CD8-positive, alpha-beta memory T cell (primary cell): ENCODE results near the gene CWC22. TPM values are rescaled to one million over a fixed set of nuclear protein-coding genes. Genes with fewer than 3 reads are reported as not detected.
"Not testable (repeated sequence)": the region's sequence is repeated elsewhere in the genome, so short reads cannot be mapped to it uniquely, and the experiment has no call there.

Experiments used
- CTCF ChIA-PET: fragments of 350-600 bp; sonication (Branson Sonifier 250); formaldehyde crosslinking; loops from one replicate; lab custom pipeline; 2021; ENCODE audit warnings: antibody characterized with exemption; lab: Charles Lee
- POLR2A ChIA-PET: fragments of 350-600 bp; sonication (Branson Sonifier 250); formaldehyde crosslinking; loops from one replicate; lab custom pipeline; 2021; ENCODE audit warnings: antibody characterized with exemption; lab: Charles Lee
- DNase-seq, 5 donors: peaks; one replicate each; pipeline versions ENCODE4 v3.0.0 to v3.0.0-alpha.2; 2020 to 2022; ENCODE audit warnings: mixed read lengths in 1 of 5
- H3K27ac ChIP-seq: one replicate; pipeline ENCODE4 v1.7.0; 2013; ENCODE audit warnings: low read depth, mild to moderate bottlenecking, low read length, moderate library complexity
- H3K27me3 ChIP-seq: 2 replicates; pipeline ENCODE4 v1.7.0; 2013; ENCODE audit warnings: low read length, mild to moderate bottlenecking; ENCODE audit not compliant: insufficient read depth, poor library complexity, severe bottlenecking
- H3K36me3 ChIP-seq: 2 replicates; pipeline ENCODE4 v1.7.0; 2013; ENCODE audit warnings: mild to moderate bottlenecking, low read length, moderate library complexity; ENCODE audit not compliant: insufficient read depth
- H3K4me1 ChIP-seq: 2 replicates; pipeline ENCODE4 v1.7.0; 2013; ENCODE audit warnings: mild to moderate bottlenecking, low read length, moderate library complexity; ENCODE audit not compliant: insufficient read depth
- H3K4me3 ChIP-seq: 2 replicates; pipeline ENCODE4 v1.7.0; 2013; ENCODE audit warnings: mild to moderate bottlenecking, low read length
- H3K9me3 ChIP-seq: 2 replicates; pipeline ENCODE4 v1.7.0; 2013; ENCODE audit warnings: mild to moderate bottlenecking, low read length
- H3K27ac Mint-ChIP-seq, 8 donors: one replicate each; pipeline ENCODE4 v1.8.0; 2020 to 2021; ENCODE audit warnings: mixed read lengths in 8 of 8, mild to moderate bottlenecking in 6 of 8, inconsistent platforms in 3 of 8, moderate library complexity in 3 of 8
- H3K27me3 Mint-ChIP-seq, 2 donors: one replicate each; pipeline ENCODE4 v1.8.0; 2020 to 2021; ENCODE audit warnings: mixed read lengths in 2 of 2, mild to moderate bottlenecking in 1 of 2, moderate library complexity in 1 of 2
- H3K36me3 Mint-ChIP-seq, 3 donors: one replicate each; pipeline ENCODE4 v1.8.0; 2020 to 2021; ENCODE audit warnings: mixed read lengths in 3 of 3, inconsistent platforms in 1 of 3, mild to moderate bottlenecking in 1 of 3
- H3K4me1 Mint-ChIP-seq, 3 donors: one replicate each; pipeline ENCODE4 v1.8.0; 2020 to 2021; ENCODE audit warnings: mixed read lengths in 3 of 3, inconsistent platforms in 1 of 3, mild to moderate bottlenecking in 1 of 3
- H3K4me3 Mint-ChIP-seq, 7 donors: one replicate each; pipeline ENCODE4 v1.8.0; 2020 to 2021; ENCODE audit warnings: mixed read lengths in 7 of 7, mild to moderate bottlenecking in 6 of 7, moderate library complexity in 4 of 7, inconsistent platforms in 2 of 7
- H3K9me3 Mint-ChIP-seq, 5 donors: one replicate each; pipeline ENCODE4 v1.8.0; 2020 to 2022; ENCODE audit warnings: mixed read lengths in 5 of 5, mild to moderate bottlenecking in 3 of 5, moderate library complexity in 2 of 5, inconsistent platforms in 1 of 5
- polyA plus RNA-seq: library from polyadenylated mRNA; unstranded; fragments of 300-500 nt; fragmentation: Illumina TruSeq; gene quantifications from one replicate; pipeline ENCODE4 v1.2.3, GENCODE V29; 2021
- total RNA-seq, 2 experiments: library from RNA; stranded (reverse); gene quantifications; one replicate each; pipeline ENCODE4 v1.2.3, GENCODE V29; 2021

Gene CWC22
- total and polyA plus RNA-seq, 3 experiments from 2014 or later, result 30.9 to 32.7 (median 31.0) TPM

GRCh38 chr2:179929997-179930396 lies 77.1 kb downstream of the CWC22 start:
- H3K4me1 Mint-ChIP-seq, CTCF ChIA-PET, H3K27me3 Mint-ChIP-seq, H3K27ac Mint-ChIP-seq, H3K9me3 ChIP-seq, POLR2A ChIA-PET, H3K4me1 ChIP-seq, H3K27ac ChIP-seq, H3K4me3 ChIP-seq, H3K4me3 Mint-ChIP-seq, H3K36me3 ChIP-seq, H3K27me3 ChIP-seq, DNase-seq: not testable (repeated sequence)
- H3K9me3 Mint-ChIP-seq, result peaks cover 32 to 52% (median 35%) of the 10 kb centered on the region in 5 donors
- H3K36me3 Mint-ChIP-seq, result peaks cover 12 to 68% (median 42%) of the 10 kb centered on the region in 3 donors

GRCh38 chr2:179927041-179927440 lies 80.1 kb downstream of the CWC22 start:
- no peak for DNase-seq
- ChIA-PET POLR2A (no interaction called here), CTCF (interaction anchor here (1.1 kb wide), 1 partner anchor 10 kb away, joined by 3 read pairs; no protein-coding TSS in a partner anchor)
- no peak overlapping the region for H3K4me3 ChIP-seq
- Mint-ChIP-seq H3K4me3 (no peak overlapping the region), H3K36me3 (peaks cover 4 to 50% (median 17%) of the 10 kb centered on the region in 3 donors), H3K27me3 (peaks cover 0 to 1% of the 10 kb centered on the region in 2 donors), H3K4me1 (no peaks in the 10 kb centered on the region), H3K27ac (no peak overlapping the region), H3K9me3 (peaks cover 32 to 56% (median 36%) of the 10 kb centered on the region in 5 donors)
- H3K36me3 ChIP-seq, result no peaks in the 10 kb centered on the region
- H3K27ac ChIP-seq, result no peak overlapping the region
- H3K27me3 ChIP-seq, result no peaks in the 10 kb centered on the region
- H3K4me1 ChIP-seq, result no peaks in the 10 kb centered on the region
- peaks cover 5% of the 10 kb centered on the region for H3K9me3 ChIP-seq

- H3K36me3 Mint-ChIP-seq, result peaks cover 0 to 40% (median 10%) of the 10 kb centered on the region in 3 donors
- Histone ChIP-seq H3K36me3 (no peaks in the 10 kb centered on the region), H3K4me3 (no peak overlapping the region), H3K27ac (no peak overlapping the region), H3K9me3 (peaks cover 5% of the 10 kb centered on the region), H3K27me3 (no peaks in the 10 kb centered on the region), H3K4me1 (no peaks in the 10 kb centered on the region)
- H3K27ac Mint-ChIP-seq, result no peak overlapping the region
- DNase-seq, result no peak
- no peaks in the 10 kb centered on the region for H3K4me1 Mint-ChIP-seq
- no peak overlapping the region for H3K4me3 Mint-ChIP-seq
- peaks cover 0 to 1% of the 10 kb centered on the region in 2 donors for H3K27me3 Mint-ChIP-seq
- ChIA-PET POLR2A (no interaction called here), CTCF (no interaction called here)
- peaks cover 27 to 47% (median 30%) of the 10 kb centered on the region in 5 donors for H3K9me3 Mint-ChIP-seq
Observed at GRCh38 chr2:179925713-179926112, 81.4 kb downstream of the CWC22 start.

- H3K27me3 Mint-ChIP-seq, result no peaks in the 10 kb centered on the region
Observed at GRCh38 chr2:179917272-179917671, 89.8 kb downstream of the CWC22 start.

GRCh38 chr2:179915395-179915992 lies 91.6 kb downstream of the CWC22 start:
- peaks cover 0 to 5% (median 0%) of the 10 kb centered on the region in 3 donors for H3K36me3 Mint-ChIP-seq
- H3K4me1 ChIP-seq, result no peaks in the 10 kb centered on the region
- ChIA-PET POLR2A (no interaction called here), CTCF (no interaction called here)
- H3K27me3 Mint-ChIP-seq, result no peaks in the 10 kb centered on the region
- H3K4me3 Mint-ChIP-seq, result no peak overlapping the region
- H3K9me3 ChIP-seq, result no peaks in the 10 kb centered on the region
- no peaks in the 10 kb centered on the region for H3K4me1 Mint-ChIP-seq
- H3K9me3 Mint-ChIP-seq, result no peaks in the 10 kb centered on the region
- DNase-seq, result no peak
- H3K27ac ChIP-seq, result no peak overlapping the region
- H3K27me3 ChIP-seq, result no peaks in the 10 kb centered on the region
- no peaks in the 10 kb centered on the region for H3K36me3 ChIP-seq
- H3K27ac Mint-ChIP-seq, result no peak overlapping the region
- no peak overlapping the region for H3K4me3 ChIP-seq

More at GRCh38 chr2:179917272-179917671, 89.8 kb downstream of the CWC22 start:
- H3K27ac Mint-ChIP-seq, result no peak overlapping the region
- no peaks in the 10 kb centered on the region for H3K36me3 ChIP-seq
- ChIA-PET CTCF (no interaction called here), POLR2A (no interaction called here)
- no peak for DNase-seq
- H3K4me3 Mint-ChIP-seq, result no peak overlapping the region
- H3K4me1 ChIP-seq, result no peaks in the 10 kb centered on the region
- no peaks in the 10 kb centered on the region for H3K9me3 Mint-ChIP-seq
- H3K36me3 Mint-ChIP-seq, result peaks cover 0 to 5% (median 0%) of the 10 kb centered on the region in 3 donors
- no peaks in the 10 kb centered on the region for H3K9me3 ChIP-seq
- no peaks in the 10 kb centered on the region for H3K4me1 Mint-ChIP-seq
- H3K27ac ChIP-seq, result no peak overlapping the region
- H3K4me3 ChIP-seq, result no peak overlapping the region
- H3K27me3 ChIP-seq, result no peaks in the 10 kb centered on the region

GRCh38 chr2:179913809-179914208 lies 93.3 kb downstream of the CWC22 start:
- no peaks in the 10 kb centered on the region for H3K4me1 ChIP-seq
- H3K4me3 Mint-ChIP-seq, result no peak overlapping the region
- H3K27me3 Mint-ChIP-seq, result peaks cover 0 to 3% of the 10 kb centered on the region in 2 donors
- H3K36me3 Mint-ChIP-seq, result peaks cover 0 to 5% (median 0%) of the 10 kb centered on the region in 3 donors
- no peaks in the 10 kb centered on the region for H3K27me3 ChIP-seq
- CTCF ChIA-PET, result no interaction called here
- no peaks in the 10 kb centered on the region for H3K9me3 Mint-ChIP-seq
- H3K9me3 ChIP-seq, result no peaks in the 10 kb centered on the region
- POLR2A ChIA-PET, result no interaction called here
- no peak overlapping the region for H3K27ac Mint-ChIP-seq
- DNase-seq, result no peak
- no peaks in the 10 kb centered on the region for H3K36me3 ChIP-seq
- no peak overlapping the region for H3K4me3 ChIP-seq
- no peak overlapping the region for H3K27ac ChIP-seq
- no peaks in the 10 kb centered on the region for H3K4me1 Mint-ChIP-seq

GRCh38 chr2:179911569-179911968 lies 95.5 kb downstream of the CWC22 start:
- H3K4me3 ChIP-seq, result no peak overlapping the region
- H3K4me3 Mint-ChIP-seq, result no peak overlapping the region
- no peaks in the 10 kb centered on the region for H3K4me1 ChIP-seq
- DNase-seq, result no peak
- H3K27ac Mint-ChIP-seq, result no peak overlapping the region
- H3K27me3 Mint-ChIP-seq, result peaks cover 3 to 18% of the 10 kb centered on the region in 2 donors
- ChIA-PET POLR2A (no interaction called here), CTCF (no interaction called here)
- no peaks in the 10 kb centered on the region for H3K36me3 ChIP-seq
- no peaks in the 10 kb centered on the region for H3K27me3 ChIP-seq
- no peaks in the 10 kb centered on the region for H3K9me3 ChIP-seq
- H3K9me3 Mint-ChIP-seq, result no peaks in the 10 kb centered on the region
- no peaks in the 10 kb centered on the region for H3K4me1 Mint-ChIP-seq
- H3K27ac ChIP-seq, result no peak overlapping the region
- H3K36me3 Mint-ChIP-seq, result no peaks in the 10 kb centered on the region

GRCh38 chr2:179910735-179911113 lies 96.4 kb downstream of the CWC22 start:
- no peaks in the 10 kb centered on the region for H3K36me3 Mint-ChIP-seq
- H3K27ac Mint-ChIP-seq, result no peak overlapping the region
- POLR2A ChIA-PET, result no interaction called here
- no peaks in the 10 kb centered on the region for H3K27me3 ChIP-seq
- no peak for DNase-seq
- peaks cover 3 to 18% of the 10 kb centered on the region in 2 donors for H3K27me3 Mint-ChIP-seq
- H3K27ac ChIP-seq, result no peak overlapping the region
- H3K36me3 ChIP-seq, result no peaks in the 10 kb centered on the region
- no peak overlapping the region for H3K4me3 Mint-ChIP-seq
- no peak overlapping the region for H3K4me3 ChIP-seq
- H3K4me1 Mint-ChIP-seq, result no peaks in the 10 kb centered on the region
- H3K4me1 ChIP-seq, result no peaks in the 10 kb centered on the region
- no peaks in the 10 kb centered on the region for H3K9me3 Mint-ChIP-seq
- CTCF ChIA-PET, result no interaction called here
- H3K9me3 ChIP-seq, result no peaks in the 10 kb centered on the region
